Activated CD8-positive, alpha-beta memory T cell treated with anti-CD3 and anti-CD28 coated beads, Interleukin-2, amount 50 U/mL, for 1 hour (primary cell): Measurements from ENCODE around the gene SCAP.

Experiments used
- DNase-seq: peaks from one replicate; pipeline ENCODE4 v3.0.0-alpha.2; 2020; ENCODE audit errors: extremely low read depth

The SCAP gene

GRCh38 chr3:47413751-47414150, 62.0 kb downstream of the SCAP start:
- no peak for DNase-seq

DNA sequence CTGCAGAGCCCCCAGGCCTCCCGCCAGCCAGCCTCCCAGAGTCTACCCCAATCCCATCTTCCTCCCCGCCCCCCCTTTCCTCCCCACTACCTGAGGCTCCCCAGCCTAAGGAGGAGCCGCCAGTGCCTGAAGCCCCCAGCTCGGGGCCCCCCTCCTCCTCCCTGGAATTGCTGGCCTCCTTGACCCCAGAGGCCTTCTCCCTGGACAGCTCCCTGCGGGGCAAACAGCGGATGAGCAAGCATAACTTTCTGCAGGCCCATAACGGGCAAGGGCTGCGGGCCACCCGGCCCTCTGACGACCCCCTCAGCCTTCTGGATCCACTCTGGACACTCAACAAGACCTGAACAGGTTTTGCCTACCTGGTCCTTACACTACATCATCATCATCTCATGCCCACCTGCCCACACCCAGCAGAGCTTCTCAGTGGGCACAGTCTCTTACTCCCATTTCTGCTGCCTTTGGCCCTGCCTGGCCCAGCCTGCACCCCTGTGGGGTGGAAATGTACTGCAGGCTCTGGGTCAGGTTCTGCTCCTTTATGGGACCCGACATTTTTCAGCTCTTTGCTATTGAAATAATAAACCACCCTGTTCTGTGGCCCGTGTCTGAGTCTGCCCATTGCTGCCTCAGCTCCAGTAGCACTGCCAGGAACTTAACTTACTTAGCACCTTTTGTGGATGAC, 62.8 kb downstream of the SCAP start:
- no peak for DNase-seq

DNA sequence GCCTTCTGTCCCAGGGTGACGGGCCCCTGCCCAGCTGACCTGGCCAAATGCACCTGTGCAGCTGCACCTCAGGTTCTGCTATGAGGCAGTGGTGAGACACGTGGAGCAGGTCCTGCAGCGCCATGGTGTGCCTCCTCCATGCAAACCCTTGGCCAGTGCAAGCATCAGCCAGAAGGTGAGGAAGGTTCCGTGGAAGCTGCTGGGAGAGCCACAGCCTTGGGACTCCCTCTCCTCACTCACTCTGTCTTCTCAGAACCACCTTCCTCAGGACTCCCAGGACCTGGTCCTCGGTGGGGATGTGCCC, 63.3 kb downstream of the SCAP start:
- DNase-seq = no peak

- no peak for DNase-seq
Observed at GRCh38 chr3:47411696-47412452, 63.9 kb downstream of the SCAP start.

DNA sequence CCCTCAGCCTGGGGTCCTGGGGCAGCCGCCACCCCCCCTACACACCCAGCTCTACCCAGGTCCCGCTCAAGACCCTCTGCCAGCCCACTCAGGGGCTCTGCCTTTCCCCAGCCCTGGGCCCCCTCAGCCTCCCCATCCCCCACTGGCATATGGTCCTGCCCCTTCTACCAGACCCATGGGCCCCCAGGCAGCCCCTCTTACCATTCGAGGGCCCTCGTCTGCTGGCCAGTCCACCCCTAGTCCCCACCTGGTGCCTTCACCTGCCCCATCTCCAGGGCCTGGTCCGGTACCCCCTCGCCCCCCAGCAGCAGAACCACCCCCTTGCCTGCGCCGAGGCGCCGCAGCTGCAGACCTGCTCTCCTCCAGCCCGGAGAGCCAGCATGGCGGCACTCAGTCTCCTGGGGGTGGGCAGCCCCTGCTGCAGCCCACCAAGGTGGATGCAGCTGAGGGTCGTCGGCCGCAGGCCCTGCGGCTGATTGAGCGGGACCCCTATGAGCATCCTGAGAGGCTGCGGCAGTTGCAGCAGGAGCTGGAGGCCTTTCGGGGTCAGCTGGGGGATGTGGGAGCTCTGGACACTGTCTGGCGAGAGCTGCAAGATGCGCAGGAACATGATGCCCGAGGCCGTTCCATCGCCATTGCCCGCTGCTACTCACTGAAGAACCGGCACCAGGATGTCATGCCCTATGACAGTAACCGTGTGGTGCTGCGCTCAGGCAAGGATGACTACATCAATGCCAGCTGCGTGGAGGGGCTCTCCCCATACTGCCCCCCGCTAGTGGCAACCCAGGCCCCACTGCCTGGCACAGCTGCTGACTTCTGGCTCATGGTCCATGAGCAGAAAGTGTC, 64.7 kb downstream of the SCAP start:
- DNase-seq = no peak

DNA sequence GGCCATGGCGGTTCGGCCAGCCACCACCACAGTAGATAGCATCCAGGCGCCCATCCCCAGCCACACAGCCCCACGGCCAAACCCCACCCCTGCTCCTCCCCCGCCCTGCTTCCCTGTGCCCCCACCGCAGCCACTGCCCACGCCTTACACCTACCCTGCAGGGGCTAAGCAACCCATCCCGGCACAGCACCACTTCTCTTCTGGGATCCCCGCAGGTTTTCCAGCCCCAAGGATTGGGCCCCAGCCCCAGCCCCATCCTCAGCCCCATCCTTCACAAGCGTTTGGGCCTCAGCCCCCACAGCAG, 65.4 kb downstream of the SCAP start:
- DNase-seq = no peak

DNA sequence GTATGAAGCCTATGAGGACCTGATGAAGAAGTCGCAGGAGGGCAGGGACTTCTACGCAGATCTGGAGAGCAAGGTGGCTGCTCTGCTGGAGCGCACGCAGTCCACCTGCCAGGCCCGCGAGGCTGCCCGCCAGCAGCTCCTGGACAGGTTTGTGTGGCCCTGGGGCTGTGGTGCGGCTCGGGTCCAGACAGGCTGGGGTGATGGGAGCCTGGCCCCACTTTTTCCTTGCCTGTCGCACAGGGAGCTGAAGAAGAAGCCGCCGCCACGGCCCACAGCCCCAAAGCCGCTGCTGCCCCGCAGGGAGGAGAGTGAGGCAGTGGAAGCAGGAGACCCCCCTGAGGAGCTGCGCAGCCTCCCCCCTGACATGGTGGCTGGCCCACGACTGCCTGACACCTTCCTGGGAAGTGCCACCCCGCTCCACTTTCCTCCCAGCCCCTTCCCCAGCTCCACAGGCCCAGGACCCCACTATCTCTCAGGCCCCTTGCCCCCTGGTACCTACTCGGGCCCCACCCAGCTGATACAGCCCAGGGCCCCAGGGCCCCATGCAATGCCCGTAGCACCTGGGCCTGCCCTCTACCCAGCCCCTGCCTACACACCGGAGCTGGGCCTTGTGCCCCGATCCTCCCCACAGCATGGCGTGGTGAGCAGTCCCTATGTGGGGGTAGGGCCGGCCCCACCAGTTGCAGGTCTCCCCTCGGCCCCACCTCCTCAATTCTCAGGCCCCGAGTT, 65.9 kb downstream of the SCAP start:
- DNase-seq = no peak

GRCh38 chr3:47409284-47409683, 66.5 kb downstream of the SCAP start:
- DNase-seq = no peak

DNA sequence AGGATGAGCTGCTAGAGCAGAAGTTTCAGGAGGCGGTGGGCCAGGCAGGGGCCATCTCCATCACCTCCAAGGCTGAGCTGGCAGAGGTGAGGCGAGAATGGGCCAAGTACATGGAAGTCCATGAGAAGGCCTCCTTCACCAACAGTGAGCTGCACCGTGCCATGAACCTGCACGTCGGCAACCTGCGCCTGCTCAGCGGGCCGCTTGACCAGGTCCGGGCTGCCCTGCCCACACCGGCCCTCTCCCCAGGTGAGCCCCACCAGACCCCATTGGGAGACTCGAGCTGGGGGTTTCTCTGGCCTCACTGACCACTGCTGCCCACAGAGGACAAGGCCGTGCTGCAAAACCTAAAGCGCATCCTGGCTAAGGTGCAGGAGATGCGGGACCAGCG, 66.9 kb downstream of the SCAP start:
- DNase-seq = no peak

DNA sequence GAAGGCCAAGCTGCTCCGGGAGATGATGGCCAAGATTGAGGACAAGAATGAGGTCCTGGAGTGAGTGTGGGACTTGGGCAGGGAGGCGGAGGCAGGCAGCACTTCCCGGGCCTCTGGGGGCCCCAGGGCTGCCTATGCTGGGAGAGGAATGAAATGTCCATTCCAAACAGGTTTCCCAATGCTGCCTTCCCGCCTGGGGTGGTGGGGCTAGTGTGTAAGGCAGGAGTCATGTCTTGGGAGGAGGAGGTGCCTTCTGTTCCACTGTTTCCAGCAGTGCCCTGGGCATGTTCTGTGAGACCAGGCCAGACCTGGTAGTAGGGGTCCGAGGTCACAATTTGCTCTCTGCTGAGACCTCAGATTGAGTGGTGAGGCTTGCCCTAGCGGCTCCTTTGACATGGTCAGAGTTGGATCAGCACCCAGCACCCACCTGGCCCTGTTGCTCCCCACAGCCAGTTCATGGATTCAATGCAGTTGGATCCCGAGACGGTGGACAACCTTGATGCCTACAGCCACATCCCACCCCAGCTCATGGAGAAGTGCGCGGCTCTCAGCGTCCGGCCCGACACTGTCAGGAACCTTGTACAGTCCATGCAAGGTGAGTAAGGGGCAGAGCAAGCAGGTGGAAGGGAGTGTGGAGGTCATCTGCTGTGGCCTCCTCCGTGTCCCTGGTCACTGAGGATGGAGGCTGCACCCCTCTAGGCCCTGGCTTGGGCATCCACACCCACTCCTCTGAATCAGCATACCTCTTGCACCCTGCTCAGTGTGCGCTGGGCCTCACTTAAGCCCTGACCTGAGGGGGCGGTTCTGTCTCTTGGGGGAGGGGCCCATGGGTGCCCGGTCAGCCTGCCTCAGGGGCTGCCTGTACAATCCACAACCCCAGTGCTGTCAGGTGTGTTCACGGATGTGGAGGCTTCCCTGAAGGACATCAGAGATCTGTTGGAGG, 67.6 kb downstream of the SCAP start:
- no peak for DNase-seq

DNA sequence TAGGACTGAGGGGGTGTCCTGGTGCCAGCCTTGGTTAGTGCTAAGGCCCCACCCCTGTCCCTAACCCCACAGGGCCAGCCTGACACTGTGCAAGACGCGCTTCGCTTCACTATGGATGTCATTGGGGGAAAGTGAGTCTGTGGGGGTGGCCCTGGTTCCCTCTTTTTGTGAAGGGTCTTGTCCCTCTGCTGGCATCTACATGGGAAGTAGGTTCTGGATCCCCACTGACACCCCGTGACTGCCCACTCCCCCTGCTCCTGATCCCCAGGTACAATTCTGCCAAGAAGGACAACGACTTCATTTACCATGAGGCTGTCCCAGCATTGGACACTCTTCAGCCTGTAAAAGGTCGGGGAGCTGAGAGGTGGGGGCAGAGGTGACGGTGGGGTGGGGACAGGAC, 68.5 kb downstream of the SCAP start:
- no peak for DNase-seq

DNA sequence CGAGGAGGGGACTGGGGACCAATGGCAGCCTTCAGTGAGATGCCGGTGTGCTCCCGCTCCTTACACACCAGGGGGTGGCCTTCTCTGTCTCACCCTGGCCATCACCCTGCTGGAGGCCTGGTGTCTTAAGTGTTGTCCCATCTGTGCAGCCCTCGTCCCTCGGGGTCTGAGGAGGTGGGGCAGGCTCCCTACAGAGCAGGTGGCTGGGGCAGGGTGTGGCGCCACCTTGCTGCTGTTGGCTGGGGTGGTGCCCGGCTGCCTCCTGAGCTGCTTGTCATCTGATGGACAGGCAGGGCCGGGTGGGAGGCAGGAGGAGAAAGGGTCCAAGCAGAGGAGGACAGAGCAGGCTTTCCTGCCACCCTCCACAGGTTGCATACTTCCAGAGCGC, 69.0 kb downstream of the SCAP start:
- no peak for DNase-seq

DNA sequence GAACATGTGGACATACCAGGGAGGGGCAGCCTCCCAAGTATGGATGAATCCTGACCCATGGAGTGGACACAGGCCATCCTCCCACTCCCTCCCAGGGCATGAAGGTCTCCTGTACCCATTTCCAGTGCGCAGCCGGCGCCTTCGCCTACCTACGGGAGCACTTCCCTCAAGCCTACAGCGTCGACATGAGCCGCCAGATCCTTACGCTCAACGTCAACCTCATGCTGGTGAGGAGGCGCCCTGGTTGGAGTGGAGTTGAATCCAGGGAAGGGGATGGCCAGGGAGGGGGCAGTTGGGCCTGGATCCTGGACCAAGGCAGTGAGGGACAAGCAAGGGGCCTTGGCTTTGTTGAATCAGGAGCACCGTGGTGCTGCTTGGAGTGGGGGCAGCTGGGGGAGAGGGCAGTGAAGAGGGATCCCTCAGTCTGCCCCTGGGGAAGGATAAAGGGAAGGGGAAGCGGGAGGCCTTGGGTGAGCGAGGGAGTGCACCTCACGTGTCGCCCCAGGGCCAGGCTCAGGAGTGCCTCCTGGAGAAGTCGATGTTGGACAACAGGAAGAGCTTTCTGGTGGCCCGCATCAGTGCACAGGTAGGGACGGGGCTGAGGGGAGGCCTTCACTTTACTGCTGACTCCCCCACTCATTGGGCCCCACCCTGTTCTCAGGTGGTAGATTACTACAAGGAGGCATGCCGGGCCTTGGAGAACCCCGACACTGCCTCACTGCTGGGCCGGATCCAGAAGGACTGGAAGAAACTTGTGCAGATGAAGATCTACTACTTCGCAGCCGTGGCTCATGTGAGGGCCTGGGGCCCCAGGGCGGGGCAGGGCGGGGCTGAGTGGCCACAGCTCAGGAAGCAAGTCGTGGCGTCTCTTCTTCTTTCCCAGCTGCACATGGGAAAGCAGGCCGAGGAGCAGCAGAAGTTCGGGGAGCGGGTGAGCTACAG, 69.7 kb downstream of the SCAP start:
- DNase-seq = no peak

DNA sequence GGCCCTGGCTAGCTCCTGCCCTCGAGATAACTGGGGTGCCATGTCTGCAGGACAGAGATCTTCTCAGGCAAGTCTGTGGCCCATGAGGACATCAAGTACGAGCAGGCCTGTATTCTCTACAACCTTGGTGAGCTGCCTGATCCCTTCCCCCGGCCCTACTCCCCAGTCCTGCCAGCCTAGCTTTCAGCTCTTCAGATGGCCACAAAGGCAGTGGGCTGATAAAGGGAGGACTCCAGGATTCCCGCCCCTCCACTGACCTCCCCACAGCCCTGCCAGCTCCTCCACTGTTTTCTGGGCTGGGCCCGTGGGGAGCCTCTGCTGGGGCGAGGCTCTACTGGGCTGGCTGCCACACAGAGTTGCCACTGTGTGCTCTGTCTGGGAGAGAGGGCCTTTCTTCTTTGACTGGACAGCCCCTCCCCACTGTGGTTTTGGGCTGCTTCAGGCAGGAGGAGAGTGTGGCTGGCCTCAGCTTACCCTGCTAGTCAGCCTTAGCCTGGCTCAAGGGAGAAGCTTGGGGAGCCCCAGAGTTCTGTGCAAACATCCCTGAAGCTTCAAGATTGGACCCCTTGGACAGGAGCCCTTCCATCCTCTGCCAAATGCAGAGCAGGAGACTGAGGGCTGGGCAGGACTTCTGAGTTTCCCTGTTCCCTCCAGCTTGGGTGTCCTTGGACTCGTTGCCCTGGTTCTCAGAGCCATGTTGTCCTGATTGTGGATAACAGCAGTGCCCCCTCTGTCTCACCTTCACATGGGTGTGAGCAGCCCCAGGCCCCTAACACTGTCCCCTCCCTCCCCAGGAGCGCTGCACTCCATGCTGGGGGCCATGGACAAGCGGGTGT, 70.6 kb downstream of the SCAP start:
- no peak for DNase-seq

- no peak for DNase-seq
Observed at GRCh38 chr3:47404431-47404876, 71.3 kb downstream of the SCAP start.

- DNase-seq = no peak
Observed at GRCh38 chr3:47399531-47400270, 76.0 kb downstream of the SCAP start.

GRCh38 chr3:47399016-47399415, 76.7 kb downstream of the SCAP start:
- no peak for DNase-seq

GRCh38 chr3:47398228-47398627, 77.5 kb downstream of the SCAP start:
- DNase-seq = no peak
